Ishikawa (cell line): ENCODE data around the gene ZFP30.

Experiments
- CEBPB ChIP-seq: IDR thresholded peaks from 2 replicates; pipeline ENCODE4 v1.6.1; 2012
- CREB1 ChIP-seq: IDR thresholded peaks from 2 replicates; pipeline ENCODE4 v1.6.1; 2012; ENCODE audit warnings: low read depth
- EGR1 ChIP-seq: IDR thresholded peaks from 2 replicates; pipeline ENCODE4 v1.6.1; 2012
- EP300 ChIP-seq: IDR thresholded peaks from 2 replicates; pipeline ENCODE4 v1.6.1; 2012; ENCODE audit warnings: borderline replicate concordance
- FOXM1 ChIP-seq: IDR thresholded peaks from 2 replicates; pipeline ENCODE4 v1.6.1; 2012; ENCODE audit warnings: low read depth, borderline replicate concordance
- MAX ChIP-seq: IDR thresholded peaks from 2 replicates; pipeline ENCODE4 v1.6.1; 2012
- NFIC ChIP-seq: IDR thresholded peaks from 2 replicates; pipeline ENCODE4 v1.6.1; 2012
- RAD21 ChIP-seq: IDR thresholded peaks from 2 replicates; pipeline ENCODE4 v1.6.1; 2012; ENCODE audit warnings: low read depth
- REST ChIP-seq: IDR thresholded peaks from 2 replicates; pipeline ENCODE4 v1.6.1; 2012; ENCODE audit warnings: low read depth, mild to moderate bottlenecking
- TAF1 ChIP-seq: IDR thresholded peaks from 2 replicates; pipeline ENCODE4 v1.6.1; 2012; ENCODE audit warnings: low read depth, mild to moderate bottlenecking
- TCF12 ChIP-seq: IDR thresholded peaks from 2 replicates; pipeline ENCODE4 v1.6.1; 2012; ENCODE audit warnings: low read depth
- TEAD4 ChIP-seq: IDR thresholded peaks from 2 replicates; pipeline ENCODE4 v1.6.1; 2012
- YY1 ChIP-seq: IDR thresholded peaks from 2 replicates; pipeline ENCODE4 v1.6.1; 2012; ENCODE audit warnings: low read depth
- ZBTB7A ChIP-seq: IDR thresholded peaks from 2 replicates; pipeline ENCODE4 v1.6.1; 2012; ENCODE audit warnings: low read depth
- TF ChIP-seq, protein P1 (sequence below): IDR thresholded peaks from 2 replicates; pipeline ENCODE4 v1.6.1; 2012

The ZFP30 gene

DNA sequence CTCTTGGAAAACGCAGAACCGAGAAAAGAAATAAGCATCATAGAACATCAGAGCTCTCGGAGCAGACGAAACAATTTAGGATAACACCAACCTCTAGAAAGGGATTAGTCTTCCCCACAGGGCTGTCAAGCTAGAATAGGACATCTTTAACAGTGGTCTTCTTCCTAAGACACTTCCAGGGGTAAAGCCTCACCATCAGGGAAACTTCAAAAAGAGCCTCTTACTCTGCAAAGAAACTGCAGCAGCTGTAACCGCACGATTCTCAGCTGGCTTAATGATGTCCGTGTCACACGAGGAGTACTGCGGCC lies 61.3 kb downstream of the ZFP30 start:
- TF ChIP-seq TEAD4 (no peak), CREB1 (no peak), YY1 (no peak), TCF12 (no peak), EP300 (no peak), RAD21 (no peak), FOXM1 (no peak), ZBTB7A (no peak), MAX (no peak), REST (no peak), EGR1 (no peak), CEBPB (no peak), TAF1 (no peak), NFIC (no peak)
- TF ChIP-seq, protein P1, sequence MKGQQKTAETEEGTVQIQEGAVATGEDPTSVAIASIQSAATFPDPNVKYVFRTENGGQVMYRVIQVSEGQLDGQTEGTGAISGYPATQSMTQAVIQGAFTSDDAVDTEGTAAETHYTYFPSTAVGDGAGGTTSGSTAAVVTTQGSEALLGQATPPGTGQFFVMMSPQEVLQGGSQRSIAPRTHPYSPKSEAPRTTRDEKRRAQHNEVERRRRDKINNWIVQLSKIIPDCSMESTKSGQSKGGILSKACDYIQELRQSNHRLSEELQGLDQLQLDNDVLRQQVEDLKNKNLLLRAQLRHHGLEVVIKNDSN, result no peak

- TF ChIP-seq MAX (no peak), RAD21 (no peak), CEBPB (no peak), TEAD4 (no peak), NFIC (no peak), ZBTB7A (no peak), YY1 (no peak), TAF1 (no peak), CREB1 (no peak), FOXM1 (no peak)
- TF ChIP-seq, protein P1, result no peak
Observed at GRCh38 chr19:37583340-37583739, 71.9 kb downstream of the ZFP30 start.

GRCh38 chr19:37572203-37572602 lies 83.1 kb downstream of the ZFP30 start:
- TF ChIP-seq CEBPB (no peak), MAX (no peak), EGR1 (no peak), EP300 (no peak), FOXM1 (no peak), ZBTB7A (no peak), REST (no peak), NFIC (no peak), YY1 (no peak), CREB1 (no peak), RAD21 (no peak), TCF12 (no peak), TAF1 (no peak), TEAD4 (no peak)
- TF ChIP-seq, protein P1, result no peak

GRCh38 chr19:37565370-37565669 lies 89.9 kb downstream of the ZFP30 start:
- TF ChIP-seq TEAD4 (no peak), MAX (no peak), RAD21 (no peak), EP300 (no peak), NFIC (no peak), TCF12 (no peak), YY1 (no peak), CREB1 (no peak), CEBPB (no peak), REST (no peak)
- TF ChIP-seq, protein P1, result no peak
